ENCODE results near the gene PLEKHH2.

DNA sequence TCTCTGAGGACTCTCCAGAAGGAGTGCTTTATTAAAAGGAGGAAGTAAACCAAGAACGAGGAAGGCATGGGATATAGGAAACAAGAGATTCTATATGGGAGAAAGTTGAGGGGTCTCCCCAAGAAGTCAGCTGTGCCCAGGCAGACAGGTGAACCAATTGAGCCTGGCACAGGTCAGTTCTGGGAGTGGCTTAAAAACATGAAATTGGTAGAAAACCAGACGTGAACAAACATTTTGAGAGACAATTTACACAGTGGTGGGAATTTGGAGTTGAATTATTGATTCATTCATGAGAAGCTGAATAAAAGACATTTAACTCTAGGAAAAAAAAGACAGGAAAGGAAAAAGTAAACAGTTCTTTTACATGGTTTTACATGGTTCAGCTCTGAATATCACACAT lies 16.4 kb downstream of the PLEKHH2 start:
- TF ChIP-seq CTCF (IDR thresholded peaks at IDR 0.05) (no peak), RAD21 (IDR thresholded peaks at IDR 0.05; ENCODE audit: low read length) (no peak), EP300 (IDR thresholded peaks at IDR 0.05; ENCODE audit: borderline replicate concordance in 1 of 2, low read depth in 1 of 2, low read length in 1 of 2) (no peak), EZH2phosphoT487 (IDR thresholded peaks at IDR 0.05; ENCODE audit: borderline replicate concordance, low read depth) (no peak), FOXM1 (IDR thresholded peaks at IDR 0.05; ENCODE audit: low read depth) (no peak), POLR2AphosphoS5 (IDR thresholded peaks at IDR 0.05; ENCODE audit: low read depth, low read length) (no peak), SIN3A (IDR thresholded peaks at IDR 0.05; ENCODE audit: borderline replicate concordance, low read depth, low read length) (no peak), TCF12 (IDR thresholded peaks at IDR 0.05) (no peak), NRF1 (IDR thresholded peaks at IDR 0.05; ENCODE audit: low read depth, low read length) (no peak), RCOR1 (IDR thresholded peaks at IDR 0.05; ENCODE audit: low read length) (no peak)
- TF ChIP-seq, protein P1, sequence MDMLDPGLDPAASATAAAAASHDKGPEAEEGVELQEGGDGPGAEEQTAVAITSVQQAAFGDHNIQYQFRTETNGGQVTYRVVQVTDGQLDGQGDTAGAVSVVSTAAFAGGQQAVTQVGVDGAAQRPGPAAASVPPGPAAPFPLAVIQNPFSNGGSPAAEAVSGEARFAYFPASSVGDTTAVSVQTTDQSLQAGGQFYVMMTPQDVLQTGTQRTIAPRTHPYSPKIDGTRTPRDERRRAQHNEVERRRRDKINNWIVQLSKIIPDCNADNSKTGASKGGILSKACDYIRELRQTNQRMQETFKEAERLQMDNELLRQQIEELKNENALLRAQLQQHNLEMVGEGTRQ (IDR thresholded peaks at IDR 0.05; ENCODE audit: borderline replicate concordance, low read depth, low read length): no peak
- TF ChIP-seq, protein P2, sequence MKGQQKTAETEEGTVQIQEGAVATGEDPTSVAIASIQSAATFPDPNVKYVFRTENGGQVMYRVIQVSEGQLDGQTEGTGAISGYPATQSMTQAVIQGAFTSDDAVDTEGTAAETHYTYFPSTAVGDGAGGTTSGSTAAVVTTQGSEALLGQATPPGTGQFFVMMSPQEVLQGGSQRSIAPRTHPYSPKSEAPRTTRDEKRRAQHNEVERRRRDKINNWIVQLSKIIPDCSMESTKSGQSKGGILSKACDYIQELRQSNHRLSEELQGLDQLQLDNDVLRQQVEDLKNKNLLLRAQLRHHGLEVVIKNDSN (IDR thresholded peaks at IDR 0.05; ENCODE audit: borderline replicate concordance, low read depth): no peak
